T-helper 1 cell treated with Interleukin-12 subunit alpha and Interleukin-12 subunit beta and Interleukin-4 antibody, amounts not matched to agents 30 μg/mL and 1 μg/mL, for 36 hours (primary cell): ENCODE measurements around the gene CIB1.

ENCODE experiments used
- H3K27ac Mint-ChIP-seq: one replicate; pipeline ENCODE4 v1.8.0; 2021; ENCODE audit warnings: mild to moderate bottlenecking, mixed read lengths
- H3K27me3 Mint-ChIP-seq: one replicate; pipeline ENCODE4 v1.8.0; 2021; ENCODE audit warnings: low read depth, mixed read lengths
- H3K36me3 Mint-ChIP-seq: one replicate; pipeline ENCODE4 v1.8.0; 2021; ENCODE audit warnings: low read depth, mixed read lengths
- H3K4me1 Mint-ChIP-seq: one replicate; pipeline ENCODE4 v1.8.0; 2021; ENCODE audit warnings: low read depth, mixed read lengths
- H3K4me3 Mint-ChIP-seq: one replicate; pipeline ENCODE4 v1.8.0; 2021; ENCODE audit warnings: mild to moderate bottlenecking, moderate library complexity, mixed read lengths
- H3K9me3 Mint-ChIP-seq: one replicate; pipeline ENCODE4 v1.8.0; 2021; ENCODE audit warnings: mixed read lengths

CIB1 gene

GRCh38 chr15:90184786-90185704 is 48.7 kb downstream of the CIB1 start:
- H3K4me3 Mint-ChIP-seq, result peak overlapping the region; percentile 92
- H3K27me3 Mint-ChIP-seq, result no peaks in the 10 kb centered on the region
- H3K9me3 Mint-ChIP-seq, result no peaks in the 10 kb centered on the region
- H3K4me1 Mint-ChIP-seq, result peaks cover 24% of the 10 kb centered on the region
- peak overlapping the region; percentile 83 for H3K27ac Mint-ChIP-seq
- H3K36me3 Mint-ChIP-seq, result peaks cover 6% of the 10 kb centered on the region

GRCh38 chr15:90184119-90184785 is 49.5 kb downstream of the CIB1 start:
- H3K9me3 Mint-ChIP-seq, result no peaks in the 10 kb centered on the region
- H3K4me1 Mint-ChIP-seq, result peaks cover 27% of the 10 kb centered on the region
- peaks cover 8% of the 10 kb centered on the region for H3K36me3 Mint-ChIP-seq
- peak overlapping the region; percentile 75 for H3K4me3 Mint-ChIP-seq
- H3K27ac Mint-ChIP-seq, result peak overlapping the region; percentile 76
- H3K27me3 Mint-ChIP-seq, result peaks cover 3% of the 10 kb centered on the region

DNA sequence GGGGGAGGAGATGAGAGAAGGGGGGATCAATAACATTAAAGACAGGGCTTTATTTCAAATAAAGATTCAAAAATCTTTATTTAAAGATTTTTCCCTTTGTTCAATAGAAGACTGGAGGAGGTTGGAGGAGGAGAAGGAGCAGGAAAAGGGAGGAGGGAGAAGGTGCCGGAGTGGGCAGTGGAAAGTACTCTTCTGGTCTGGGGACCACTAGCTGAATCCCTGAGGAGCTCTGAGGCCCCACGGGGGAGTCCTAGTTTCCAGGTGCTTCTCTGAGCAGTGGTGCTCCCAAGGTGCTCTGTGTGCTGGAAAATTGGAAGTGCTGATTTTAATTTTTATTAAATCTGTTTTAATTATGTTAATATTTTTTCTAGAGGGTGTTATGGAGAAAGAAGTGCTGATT is 52.0 kb downstream of the CIB1 start:
- peak overlapping the region; percentile 4 for H3K4me3 Mint-ChIP-seq
- peaks cover 3% of the 10 kb centered on the region for H3K27me3 Mint-ChIP-seq
- H3K4me1 Mint-ChIP-seq, result peaks cover 28% of the 10 kb centered on the region
- peaks cover 5% of the 10 kb centered on the region for H3K36me3 Mint-ChIP-seq
- H3K9me3 Mint-ChIP-seq, result no peaks in the 10 kb centered on the region
- no peak overlapping the region for H3K27ac Mint-ChIP-seq
